OCI-LY7 (cell line): ENCODE data around the gene AXIN2. TPM values are rescaled to one million over a fixed set of nuclear protein-coding genes. Genes with fewer than 3 reads are reported as not detected.

Source experiments
- BruUV-seq: library from RNA; stranded (reverse); fragments of 400-500 nt; replicated peaks from 2 replicates; lab custom pipeline; 2021; lab: Mats Ljungman, UMichigan
- CTCF ChIA-PET: fragments of 300-600 bp; sonication (Branson Sonifier 250); formaldehyde crosslinking; loops from one replicate; lab custom pipeline; 2022; ENCODE audit warnings: antibody characterized with exemption; ENCODE audit not compliant: unreplicated experiment; lab: Charles Lee
- POLR2A ChIA-PET: fragments of 300-600 bp; sonication (Branson Sonifier 250); formaldehyde crosslinking; loops from one replicate; lab custom pipeline; 2022; ENCODE audit warnings: antibody characterized with exemption; lab: Charles Lee
- DNase-seq: peaks from one replicate; pipeline ENCODE4 v3.0.0-alpha.2; 2015; ENCODE audit warnings: low spot score
- H2AFZ ChIP-seq: fragments of 200-600 bp; sonication (generic), shearing (Covaris generic); 2 replicates; pipeline ENCODE4 v1.6.1; 2014; ENCODE audit warnings: mild to moderate bottlenecking, antibody characterized with exemption, low read length, moderate library complexity
- H3K27ac ChIP-seq: fragments of 200-600 bp; sonication (generic); 2 replicates; pipeline ENCODE4 v1.5.1; 2014; ENCODE audit warnings: mixed run types, low read depth, mild to moderate bottlenecking, moderate library complexity, low read length, inconsistent platforms; ENCODE audit not compliant: poor library complexity, severe bottlenecking
- H3K36me3 ChIP-seq: fragments of 200-600 bp; sonication (generic); 2 replicates; pipeline ENCODE4 v1.6.1; 2014; ENCODE audit warnings: mild to moderate bottlenecking, antibody characterized with exemption, low read length, moderate library complexity, mixed read lengths; ENCODE audit not compliant: insufficient read depth
- H3K4me1 ChIP-seq: fragments of 200-600 bp; sonication (generic); 2 replicates; pipeline ENCODE4 v1.5.1; 2014; ENCODE audit warnings: mild to moderate bottlenecking, low read length; ENCODE audit not compliant: insufficient read depth, poor library complexity, severe bottlenecking
- H3K4me2 ChIP-seq: fragments of 200-600 bp; sonication (generic); 2 replicates; pipeline ENCODE4 v1.6.1; 2014; ENCODE audit warnings: mild to moderate bottlenecking, low read length
- H3K4me3 ChIP-seq: fragments of 200-600 bp; sonication (generic); 2 replicates; pipeline ENCODE4 v1.5.1; 2014; ENCODE audit warnings: mild to moderate bottlenecking, low read depth, low read length; ENCODE audit not compliant: poor library complexity, severe bottlenecking
- H3K79me2 ChIP-seq: fragments of 200-600 bp; sonication (generic); 2 replicates; pipeline ENCODE4 v1.6.1; 2016; ENCODE audit warnings: low read depth, mild to moderate bottlenecking, low read length, moderate library complexity, mixed read lengths; ENCODE audit not compliant: insufficient read depth
- H3K9me2 ChIP-seq: fragments of 200-600 bp; sonication (generic); 2 replicates; pipeline ENCODE4 v1.6.1; 2016; ENCODE audit warnings: mild to moderate bottlenecking, low read length, mixed read lengths; ENCODE audit not compliant: insufficient read depth
- H3K9me3 ChIP-seq: fragments of 200-600 bp; sonication (generic); 2 replicates; pipeline ENCODE4 v1.6.1; 2014; ENCODE audit warnings: mild to moderate bottlenecking, mixed run types, low read length, mixed read lengths
- H4K20me1 ChIP-seq: fragments of 200-600 bp; sonication (generic); 2 replicates; pipeline ENCODE4 v1.6.1; 2014; ENCODE audit warnings: mild to moderate bottlenecking, antibody characterized with exemption, low read length, moderate library complexity, mixed read lengths; ENCODE audit not compliant: insufficient read depth
- EZH2phosphoT487 ChIP-seq: fragments of 200-600 bp; sonication (generic); IDR thresholded peaks from 2 replicates; pipeline ENCODE4 v1.6.1; 2018; ENCODE audit warnings: low read depth, borderline replicate concordance, mild to moderate bottlenecking, mixed run types, antibody characterized with exemption, low read length, moderate library complexity, mixed read lengths
- intact Hi-C: fragments of 100-400 bp; cut with micrococcal nuclease; formaldehyde crosslinking; loops from one replicate; pipeline ENCODE4 v1.10.0; 2022; ENCODE audit not compliant: unreplicated experiment
- total RNA-seq, 2 experiments: library from RNA; depleted of rRNA in 1 of 2; stranded (reverse); fragments of >200 nt in 1 of 2; shearing (Covaris generic) in 1 of 2; gene quantifications; 2 replicates each; pipeline ENCODE4 v1.2.3, GENCODE V29; 2014 to 2022
- TF ChIP-seq, protein P1 (sequence below): fragments of 200-600 bp; sonication (generic); conservative IDR thresholded peaks from 2 replicates; pipeline ENCODE4 v1.5.1; 2014; ENCODE audit warnings: mild to moderate bottlenecking, antibody characterized with exemption, low read length, moderate library complexity, mixed read lengths

AXIN2 gene
- total RNA-seq, 2 experiments from 2014 or later: 8.5 TPM

DNA sequence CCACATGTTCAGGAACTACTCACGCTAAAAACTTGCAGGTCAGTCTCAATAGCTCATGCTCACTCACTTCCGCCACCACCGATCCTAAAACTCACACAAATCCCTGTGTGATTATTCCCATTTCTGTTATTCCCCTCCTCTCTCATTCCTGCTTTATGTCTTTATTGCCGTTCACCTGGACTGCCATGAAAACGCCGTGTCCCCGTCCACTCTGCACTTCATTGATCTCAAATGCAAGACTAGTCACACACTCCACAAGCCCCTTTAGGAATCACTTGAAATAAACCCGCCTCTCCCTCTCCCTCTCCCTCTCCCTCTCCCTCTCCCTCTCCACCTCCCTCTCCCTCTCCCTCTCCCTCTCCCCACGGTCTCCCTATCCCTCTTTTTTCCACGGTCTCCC is 78.0 kb downstream of the AXIN2 start:
- Histone ChIP-seq H3K4me1 (no peaks in the 10 kb centered on the region), H3K79me2 (no peaks in the 10 kb centered on the region), H3K4me3 (no peak overlapping the region), H3K9me3 (no peaks in the 10 kb centered on the region), H4K20me1 (no peaks in the 10 kb centered on the region), H2AFZ (no peak overlapping the region), H3K9me2 (no peaks in the 10 kb centered on the region), H3K4me2 (no peak overlapping the region), H3K36me3 (no peaks in the 10 kb centered on the region), H3K27ac (no peak overlapping the region)
- DNase-seq: no peak
- CTCF ChIA-PET: no interaction called here
- POLR2A ChIA-PET: interaction anchor here (0.8 kb wide), 1 partner anchor 382 kb away, joined by 3 read pairs; no protein-coding TSS in a partner anchor
- intact Hi-C loops: no loop called here
- TF ChIP-seq EZH2phosphoT487: no peak
- TF ChIP-seq, protein P1, sequence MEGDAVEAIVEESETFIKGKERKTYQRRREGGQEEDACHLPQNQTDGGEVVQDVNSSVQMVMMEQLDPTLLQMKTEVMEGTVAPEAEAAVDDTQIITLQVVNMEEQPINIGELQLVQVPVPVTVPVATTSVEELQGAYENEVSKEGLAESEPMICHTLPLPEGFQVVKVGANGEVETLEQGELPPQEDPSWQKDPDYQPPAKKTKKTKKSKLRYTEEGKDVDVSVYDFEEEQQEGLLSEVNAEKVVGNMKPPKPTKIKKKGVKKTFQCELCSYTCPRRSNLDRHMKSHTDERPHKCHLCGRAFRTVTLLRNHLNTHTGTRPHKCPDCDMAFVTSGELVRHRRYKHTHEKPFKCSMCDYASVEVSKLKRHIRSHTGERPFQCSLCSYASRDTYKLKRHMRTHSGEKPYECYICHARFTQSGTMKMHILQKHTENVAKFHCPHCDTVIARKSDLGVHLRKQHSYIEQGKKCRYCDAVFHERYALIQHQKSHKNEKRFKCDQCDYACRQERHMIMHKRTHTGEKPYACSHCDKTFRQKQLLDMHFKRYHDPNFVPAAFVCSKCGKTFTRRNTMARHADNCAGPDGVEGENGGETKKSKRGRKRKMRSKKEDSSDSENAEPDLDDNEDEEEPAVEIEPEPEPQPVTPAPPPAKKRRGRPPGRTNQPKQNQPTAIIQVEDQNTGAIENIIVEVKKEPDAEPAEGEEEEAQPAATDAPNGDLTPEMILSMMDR: no peak
- no TSS peak for BruUV-seq

DNA sequence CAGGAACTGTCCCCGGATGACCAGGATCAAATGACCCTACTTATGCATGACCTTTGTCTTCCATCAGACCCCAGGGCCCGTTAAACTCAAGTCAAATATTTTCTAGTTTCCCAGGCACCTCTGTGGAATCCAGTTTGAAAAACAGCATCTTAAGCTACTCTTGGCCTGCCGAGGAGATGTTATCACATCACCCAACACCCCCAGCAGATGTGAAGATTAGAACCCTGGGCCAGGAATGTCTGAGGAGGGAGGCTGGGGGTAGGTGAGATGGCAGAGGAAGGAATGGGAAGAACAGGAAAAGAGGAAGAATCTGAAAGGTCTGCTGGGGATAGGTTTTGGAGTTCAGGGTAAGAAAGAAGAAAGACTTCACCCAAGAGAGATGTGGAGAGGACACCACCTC is 79.2 kb downstream of the AXIN2 start:
- TF ChIP-seq, protein P1: no peak
- no peak for TF ChIP-seq EZH2phosphoT487
- ChIA-PET CTCF (no interaction called here), POLR2A (no interaction called here)
- no peaks in the 10 kb centered on the region for H3K4me1 ChIP-seq
- no peaks in the 10 kb centered on the region for H3K36me3 ChIP-seq
- no peak overlapping the region for H3K4me3 ChIP-seq
- no peak overlapping the region for H3K4me2 ChIP-seq
- intact Hi-C loops: no loop called here
- H4K20me1 ChIP-seq: no peaks in the 10 kb centered on the region
- DNase-seq: no peak
- no peaks in the 10 kb centered on the region for H3K79me2 ChIP-seq
- H3K9me3 ChIP-seq: no peaks in the 10 kb centered on the region
- no peaks in the 10 kb centered on the region for H3K9me2 ChIP-seq
- no peak overlapping the region for H3K27ac ChIP-seq
- H2AFZ ChIP-seq: no peak overlapping the region
- no TSS peak for BruUV-seq

DNA sequence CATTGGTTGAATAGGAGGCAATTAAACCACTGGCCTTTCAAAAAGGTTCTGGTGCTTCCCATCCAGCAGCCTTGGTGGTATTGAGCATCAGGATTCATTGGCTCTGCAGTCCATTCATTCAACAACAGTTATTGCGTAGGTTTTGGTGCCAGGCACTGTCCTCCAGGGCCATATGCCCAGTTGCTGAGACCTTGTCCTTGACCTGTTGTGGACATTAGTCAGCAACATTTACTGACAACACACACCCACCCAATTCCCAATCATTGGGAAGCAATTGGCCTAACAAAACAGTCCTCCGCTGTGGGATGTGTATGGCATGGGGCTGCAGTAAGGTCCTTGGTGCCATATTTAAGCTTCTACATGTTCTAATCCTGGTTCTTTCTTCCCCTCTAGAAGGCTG is 82.2 kb downstream of the AXIN2 start:
- Histone ChIP-seq H4K20me1 (no peaks in the 10 kb centered on the region), H2AFZ (no peak overlapping the region), H3K4me3 (no peak overlapping the region), H3K4me2 (no peak overlapping the region), H3K36me3 (no peaks in the 10 kb centered on the region), H3K9me2 (no peaks in the 10 kb centered on the region), H3K4me1 (no peaks in the 10 kb centered on the region), H3K27ac (no peak overlapping the region), H3K79me2 (no peaks in the 10 kb centered on the region), H3K9me3 (no peaks in the 10 kb centered on the region)
- no peak for DNase-seq
- TF ChIP-seq EZH2phosphoT487: no peak
- TF ChIP-seq, protein P1: no peak
- CTCF ChIA-PET: no interaction called here
- POLR2A ChIA-PET: no interaction called here
- intact Hi-C loops: no loop called here
- BruUV-seq: no TSS peak
